Natural killer cell (primary cell): ENCODE results near the gene LTC4S. TPM values are rescaled to one million over a fixed set of nuclear protein-coding genes. Genes with fewer than 3 reads are reported as not detected.
A peak's percentile ranks its signal among the peaks of the same experiment; 100 is the strongest.

Source experiments
- ATAC-seq, 3 donors: fragments of 150-1000 bp in 2 of 3; fragments of 200-7000 bp in 1 of 3; cut with Tn5 transposase; 1 replicate in 1 of 3; 2 replicates in 2 of 3; pipeline ENCODE4 v1.10.0; 2021; ENCODE audit warnings: mild to moderate bottlenecking in 2 of 3, moderate library complexity in 2 of 3
- DNase-seq, 2 donors: peaks; one replicate each; pipeline versions ENCODE4 v3.0.0 to v3.0.0-alpha.2; 2013 to 2021; ENCODE audit warnings: mixed read lengths in 1 of 2
- H3K27ac ChIP-seq: one replicate; pipeline ENCODE4 v1.5.1; 2013; ENCODE audit warnings: mild to moderate bottlenecking, low read length
- H3K27me3 ChIP-seq: one replicate; pipeline ENCODE4 v1.6.1; 2013; ENCODE audit warnings: low read length; ENCODE audit not compliant: control insufficient read depth, insufficient read depth
- H3K36me3 ChIP-seq: one replicate; pipeline ENCODE4 v1.6.1; 2013; ENCODE audit warnings: low read length; ENCODE audit not compliant: control insufficient read depth, insufficient read depth
- H3K4me1 ChIP-seq: one replicate; pipeline ENCODE4 v1.6.1; 2013; ENCODE audit warnings: low read length; ENCODE audit not compliant: control insufficient read depth, insufficient read depth
- H3K4me3 ChIP-seq: one replicate; pipeline ENCODE4 v1.5.1; 2013; ENCODE audit warnings: low read length
- H3K9me3 ChIP-seq: one replicate; pipeline ENCODE4 v1.6.1; 2013; ENCODE audit warnings: low read length; ENCODE audit not compliant: control insufficient read depth, insufficient read depth
- H3K27ac Mint-ChIP-seq, 2 donors: one replicate each; pipeline ENCODE4 v1.8.0; 2022; ENCODE audit warnings: mild to moderate bottlenecking in 2 of 2, mixed read lengths in 2 of 2, moderate library complexity in 1 of 2
- H3K27me3 Mint-ChIP-seq, 2 donors: one replicate each; pipeline ENCODE4 v1.8.0; 2022; ENCODE audit warnings: low read depth in 2 of 2, mixed read lengths in 2 of 2
- H3K36me3 Mint-ChIP-seq: one replicate; pipeline ENCODE4 v1.8.0; 2022; ENCODE audit warnings: mixed read lengths
- H3K4me1 Mint-ChIP-seq, 2 donors: one replicate each; pipeline ENCODE4 v1.8.0; 2022; ENCODE audit warnings: mixed read lengths in 2 of 2
- H3K4me3 Mint-ChIP-seq: one replicate; pipeline ENCODE4 v1.8.0; 2022; ENCODE audit warnings: mild to moderate bottlenecking, moderate library complexity, mixed read lengths
- H3K9me3 Mint-ChIP-seq, 2 donors: one replicate each; pipeline ENCODE4 v1.8.0; 2022; ENCODE audit warnings: mixed read lengths in 2 of 2
- WGBS: methylation state at CpG from one replicate; pipeline ENCODE4 v1.1.7; 2013; ENCODE audit warnings: missing lambda C conversion rate; ENCODE audit not compliant: insufficient coverage; 5-methylcytosine and 5-hydroxymethylcytosine counted together
- intact Hi-C: fragments of 100-400 bp; cut with micrococcal nuclease; formaldehyde crosslinking; loops from one replicate; pipeline ENCODE4 v1.14.2; 2022
- total RNA-seq, 4 donors: library from RNA; stranded (reverse); fragments of 120-200 nt in 1 of 4; gene quantifications; one replicate each; pipeline versions ENCODE4 v1.2.3 to v1.2.4, GENCODE V29; 2013 to 2022
- TF ChIP-seq, protein P1 (sequence below): fragments of 200-600 bp; IDR thresholded peaks from one replicate; pipeline ENCODE4 v1.8.0; 2022; ENCODE audit warnings: antibody characterized with exemption

The LTC4S gene
- total RNA-seq, 3 donors from 2014 or later (not counting 1 experiment from before 2014, with no cell fraction given) = 3.0 to 5.4 (median 3.5) TPM

GRCh38 chr5:179817890-179818745, 24.3 kb downstream of the LTC4S start:
- Histone ChIP-seq H3K36me3 (peaks cover 2% of the 10 kb centered on the region), H3K4me3 (peak overlapping the region; percentile 50), H3K27ac (peak overlapping the region; percentile 100), H3K27me3 (no peaks in the 10 kb centered on the region), H3K4me1 (peaks cover 56% of the 10 kb centered on the region), H3K9me3 (no peaks in the 10 kb centered on the region)
- no peak for ATAC-seq
- no peak for DNase-seq
- intact Hi-C loops = no loop called here
- peaks cover 27 to 44% of the 10 kb centered on the region in 2 donors for H3K4me1 Mint-ChIP-seq
- H3K27ac Mint-ChIP-seq = peak overlapping the region; percentile 97 to 98
- WGBS = 86% methylated on average over 14 of the region's 14 CpGs
- peaks cover 0 to 3% of the 10 kb centered on the region in 2 donors for H3K27me3 Mint-ChIP-seq
- H3K4me3 Mint-ChIP-seq = peak overlapping the region; percentile 88
- H3K36me3 Mint-ChIP-seq = no peaks in the 10 kb centered on the region
- TF ChIP-seq, protein P1, sequence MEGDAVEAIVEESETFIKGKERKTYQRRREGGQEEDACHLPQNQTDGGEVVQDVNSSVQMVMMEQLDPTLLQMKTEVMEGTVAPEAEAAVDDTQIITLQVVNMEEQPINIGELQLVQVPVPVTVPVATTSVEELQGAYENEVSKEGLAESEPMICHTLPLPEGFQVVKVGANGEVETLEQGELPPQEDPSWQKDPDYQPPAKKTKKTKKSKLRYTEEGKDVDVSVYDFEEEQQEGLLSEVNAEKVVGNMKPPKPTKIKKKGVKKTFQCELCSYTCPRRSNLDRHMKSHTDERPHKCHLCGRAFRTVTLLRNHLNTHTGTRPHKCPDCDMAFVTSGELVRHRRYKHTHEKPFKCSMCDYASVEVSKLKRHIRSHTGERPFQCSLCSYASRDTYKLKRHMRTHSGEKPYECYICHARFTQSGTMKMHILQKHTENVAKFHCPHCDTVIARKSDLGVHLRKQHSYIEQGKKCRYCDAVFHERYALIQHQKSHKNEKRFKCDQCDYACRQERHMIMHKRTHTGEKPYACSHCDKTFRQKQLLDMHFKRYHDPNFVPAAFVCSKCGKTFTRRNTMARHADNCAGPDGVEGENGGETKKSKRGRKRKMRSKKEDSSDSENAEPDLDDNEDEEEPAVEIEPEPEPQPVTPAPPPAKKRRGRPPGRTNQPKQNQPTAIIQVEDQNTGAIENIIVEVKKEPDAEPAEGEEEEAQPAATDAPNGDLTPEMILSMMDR = no peak
- no peaks in the 10 kb centered on the region for H3K9me3 Mint-ChIP-seq

DNA sequence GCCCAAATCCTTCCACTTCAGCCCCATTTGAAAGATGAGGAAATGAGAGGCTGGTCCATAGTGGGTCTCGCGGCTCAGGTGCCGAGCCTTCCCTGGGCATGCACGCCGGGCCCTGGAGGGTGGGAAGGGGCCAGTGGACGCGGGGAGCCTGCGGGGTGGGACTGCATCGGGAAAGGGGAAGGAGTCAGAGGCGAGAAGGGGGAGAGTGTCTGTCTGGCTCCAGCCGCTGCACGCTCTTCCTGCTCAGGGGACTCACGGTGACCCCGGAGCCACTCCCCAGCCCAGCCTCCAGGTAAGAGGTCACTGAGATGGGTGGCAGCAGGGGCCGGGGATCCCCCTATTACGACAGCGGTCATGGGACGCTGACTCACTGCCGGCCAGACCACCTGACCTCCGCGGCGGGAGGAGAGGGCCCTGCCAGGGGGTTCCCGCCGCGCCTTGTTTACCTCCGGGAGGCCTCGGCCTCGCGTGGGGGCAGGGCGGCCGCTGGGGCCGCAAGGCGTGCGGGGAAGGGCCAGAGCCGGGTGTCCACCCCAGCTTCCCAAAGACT, 25.0 kb downstream of the LTC4S start:
- H3K4me3 ChIP-seq = peak overlapping the region; percentile 50
- 2% methylated on average over 35 of the region's 35 CpGs for WGBS
- intact Hi-C loops = loop anchor here (1.0 kb wide), 2 partner anchors 87 to 196 kb away; partner anchors contain the start of genes HNRNPH1 and MAML1
- Mint-ChIP-seq H3K4me3 (peak overlapping the region; percentile 88), H3K4me1 (peaks cover 28 to 45% of the 10 kb centered on the region in 2 donors), H3K36me3 (no peaks in the 10 kb centered on the region), H3K27me3 (peaks cover 0 to 3% of the 10 kb centered on the region in 2 donors), H3K9me3 (no peaks in the 10 kb centered on the region), H3K27ac (peak overlapping the region; percentile 97 to 98)
- H3K27ac ChIP-seq = peak overlapping the region; percentile 100
- ATAC-seq = peak; percentile 59 to 81 (median 72)
- H3K36me3 ChIP-seq = peaks cover 7% of the 10 kb centered on the region
- TF ChIP-seq, protein P1 = no peak
- peak; percentile 95 to 98 for DNase-seq
- no peaks in the 10 kb centered on the region for H3K9me3 ChIP-seq
- H3K27me3 ChIP-seq = no peaks in the 10 kb centered on the region
- peaks cover 62% of the 10 kb centered on the region for H3K4me1 ChIP-seq

DNA sequence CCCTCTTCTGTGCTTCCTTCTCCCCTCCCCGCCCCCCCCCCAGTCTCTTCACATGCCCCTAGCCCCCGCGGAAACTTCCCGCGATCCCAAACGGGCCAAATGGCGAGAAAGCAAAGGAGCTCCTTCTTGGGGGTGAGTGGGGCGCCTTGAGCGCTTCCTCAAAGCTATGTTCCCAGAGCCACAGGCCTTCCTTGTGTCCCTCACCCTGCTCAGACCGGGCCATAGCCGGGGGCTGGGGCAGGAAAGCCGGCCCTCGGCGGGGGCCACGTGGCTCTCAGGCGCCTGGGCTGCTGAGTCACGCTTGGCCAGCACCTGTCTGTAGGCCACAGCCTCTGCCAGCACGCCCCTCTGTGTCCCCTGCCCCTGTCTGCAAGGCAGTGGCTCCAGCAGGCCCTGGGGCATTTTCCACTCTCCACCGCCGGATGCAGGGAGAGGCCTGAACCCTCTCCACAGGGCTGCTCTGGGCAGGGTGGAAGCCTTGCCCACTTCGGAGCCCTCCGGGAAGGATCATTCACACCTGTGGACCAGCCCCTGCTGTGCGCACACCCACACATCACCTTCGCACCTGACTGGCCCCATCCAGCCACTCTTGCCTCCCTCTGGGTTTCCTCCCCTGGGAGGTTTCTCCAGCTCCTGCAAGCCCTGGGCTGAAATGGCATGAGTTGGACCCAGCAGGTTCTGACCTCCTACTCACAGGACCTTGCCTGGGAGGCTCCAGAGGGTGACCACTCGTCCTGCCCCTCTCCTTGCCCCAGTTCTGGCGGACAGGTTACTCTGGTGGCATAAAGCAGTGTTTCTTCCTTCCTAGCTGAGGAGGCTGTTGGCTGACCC, 25.7 kb downstream of the LTC4S start:
- intact Hi-C loops = loop anchor here (1.0 to 2.0 kb wide), 4 partner anchors 8 to 196 kb away; partner anchors contain the start of genes HNRNPH1, MAML1 and MGAT4B
- H3K27ac ChIP-seq = peak overlapping the region; percentile 100
- TF ChIP-seq, protein P1 = no peak
- Mint-ChIP-seq H3K36me3 (peaks cover 2% of the 10 kb centered on the region), H3K27ac (peak overlapping the region; percentile 97 to 98), H3K27me3 (peaks cover 0 to 3% of the 10 kb centered on the region in 2 donors), H3K4me3 (peak overlapping the region; percentile 84), H3K9me3 (no peaks in the 10 kb centered on the region), H3K4me1 (peaks cover 34 to 51% of the 10 kb centered on the region in 2 donors)
- no peaks in the 10 kb centered on the region for H3K9me3 ChIP-seq
- H3K27me3 ChIP-seq = no peaks in the 10 kb centered on the region
- DNase-seq = peak; percentile 65 to 71
- WGBS = 29% methylated on average over 23 of the region's 26 CpGs
- peaks cover 14% of the 10 kb centered on the region for H3K36me3 ChIP-seq
- peaks cover 64% of the 10 kb centered on the region for H3K4me1 ChIP-seq
- ATAC-seq = peak; percentile 15 to 34 (median 26)
- peak overlapping the region; percentile 50 for H3K4me3 ChIP-seq
